GM23338 (cell line): Measurements from ENCODE around the gene NAB2.

Experiments
- CREB1 ChIP-seq: fragments of 250-450 bp; sonication (Bioruptor Pico); IDR thresholded peaks from 2 replicates; pipeline ENCODE4 v1.5.0; 2020; ENCODE audit warnings: low read depth, mild to moderate bottlenecking, moderate library complexity
- CTCF ChIP-seq, 2 experiments: fragments of 200-600 bp in 1 of 2; sonication (generic) in 1 of 2; conservative IDR thresholded peaks; 2 replicates each; pipeline versions ENCODE4 v1.5.1 to v1.6.1; 2016 to 2017; ENCODE audit warnings: antibody characterized with exemption in 2 of 2, low read depth in 2 of 2, mild to moderate bottlenecking in 2 of 2, moderate library complexity in 1 of 2
- EZH2 ChIP-seq: fragments of 200-600 bp; sonication (generic); IDR thresholded peaks from one replicate; pipeline ENCODE4 v1.8.0; 2017; ENCODE audit warnings: antibody characterized with exemption, mild to moderate bottlenecking, low read depth; ENCODE audit not compliant: unreplicated experiment
- EZH2phosphoT487 ChIP-seq: fragments of 200-600 bp; sonication (generic); IDR thresholded peaks from one replicate; pipeline ENCODE4 v1.8.1; 2018; ENCODE audit warnings: antibody characterized with exemption; ENCODE audit not compliant: unreplicated experiment
- JUNB ChIP-seq: IDR thresholded peaks from one replicate; pipeline ENCODE4 v1.6.1; 2016; ENCODE audit warnings: antibody characterized with exemption; ENCODE audit not compliant: unreplicated experiment
- POLR2AphosphoS5 ChIP-seq: IDR thresholded peaks from 2 replicates; pipeline ENCODE4 v1.6.1; 2016; ENCODE audit warnings: antibody characterized with exemption, low read depth
- REST ChIP-seq: IDR thresholded peaks from one replicate; pipeline ENCODE4 v1.6.1; 2018; ENCODE audit warnings: antibody characterized with exemption; ENCODE audit not compliant: unreplicated experiment
- ZNF114 ChIP-seq: fragments of 250-450 bp; sonication (Bioruptor Pico); IDR thresholded peaks from 2 replicates; pipeline ENCODE4 v1.5.0; 2020; ENCODE audit warnings: mild to moderate bottlenecking, moderate library complexity

- TF ChIP-seq REST (no peak), CTCF (conservative IDR thresholded peaks at IDR 0.05; ENCODE audit: low read depth in 2 of 2) (no peak), JUNB (no peak), POLR2AphosphoS5 (no peak), EZH2 (no peak), EZH2phosphoT487 (no peak), CREB1 (CRISPR knock-in tag) (no peak), ZNF114 (CRISPR knock-in tag) (no peak)
Observed at GRCh38 chr12:57106021-57106708, 17.3 kb downstream of the NAB2 start.
